Measurements from ENCODE around the gene CLEC17A. TPM values are rescaled to one million over a fixed set of nuclear protein-coding genes. Genes with fewer than 3 reads are reported as not detected.

The CLEC17A gene
- total RNA-seq = not detected in 2 replicates

DNA sequence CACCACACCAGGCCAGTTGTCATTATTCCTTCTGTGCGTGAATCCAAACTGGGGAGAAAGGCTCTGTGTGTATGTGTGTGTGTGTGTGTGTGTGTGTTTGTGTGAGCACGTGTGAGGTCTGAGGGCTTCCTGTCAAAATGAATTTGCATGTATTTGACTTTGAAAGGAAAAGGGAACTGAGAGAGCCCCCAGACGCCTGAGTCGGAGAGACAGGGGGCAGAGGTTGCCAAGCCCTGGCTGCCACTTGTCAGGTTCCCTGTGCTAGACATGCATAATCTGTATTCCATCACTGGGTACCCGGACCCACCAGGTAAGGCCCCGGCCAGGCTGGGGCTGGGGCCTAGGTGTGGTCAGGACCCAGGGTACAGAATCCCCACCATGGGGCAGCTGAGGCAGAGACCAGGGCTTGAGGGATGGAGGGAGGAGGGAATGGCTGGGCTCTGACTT is at the start of gene CLEC17A:
TSS of gene CLEC17A (plus strand) at position 191 of the 447 bp plus-strand sequence. CDS start at position 268, 77 bp downstream.

DNA sequence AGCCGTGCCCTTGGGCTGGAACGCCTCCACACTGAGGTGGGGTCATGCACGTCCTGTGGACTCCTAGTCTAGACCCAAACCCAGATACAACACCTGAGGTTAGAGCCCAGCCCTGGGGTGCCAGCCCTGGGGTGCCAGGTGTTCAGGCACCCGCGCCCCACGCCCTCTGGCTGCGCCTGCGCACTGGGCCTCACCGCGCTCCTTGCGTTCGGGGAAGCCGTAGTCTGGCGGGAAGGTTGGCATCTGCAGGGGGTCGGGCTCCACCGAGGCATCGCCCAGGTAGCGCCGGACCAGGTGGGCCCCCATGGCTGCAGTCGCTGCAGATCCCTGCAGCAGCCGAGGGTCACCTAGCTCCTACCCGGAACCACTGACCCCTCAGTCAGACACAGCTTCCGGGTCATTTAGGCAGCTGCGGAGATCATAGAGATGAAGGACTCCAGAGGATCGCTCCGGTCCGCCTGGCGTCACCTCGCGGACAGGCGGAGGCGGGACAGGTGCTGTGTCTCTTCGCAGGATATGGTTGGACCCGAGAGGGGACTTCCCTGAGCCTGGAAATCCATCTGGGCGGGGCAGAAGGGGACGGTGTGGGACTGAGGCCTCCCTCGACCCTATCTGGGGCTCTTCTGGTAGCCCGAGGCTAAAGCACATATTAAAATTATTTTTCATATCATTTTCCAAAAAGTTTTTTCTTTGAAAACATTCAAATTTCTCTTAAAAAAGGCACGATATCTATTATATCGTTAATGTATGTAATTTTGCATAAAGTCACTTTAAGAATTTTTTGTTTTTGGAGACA is 11.0 kb upstream of the CLEC17A start, which contains the start of gene NDUFB7:
TSS of gene NDUFB7 (minus strand) at position 372 of the 796 bp plus-strand sequence. CDS start at position 306, 66 bp downstream.

Other genes starting within 250 kb of the CLEC17A start
- 65.6 and 71.4 TPM in 2 replicates for gene ADGRE5, start 201.6 kb upstream of the CLEC17A start, total RNA-seq
- 51.3 and 92.7 TPM in 2 replicates for gene DDX39A, start 163.7 kb upstream of the CLEC17A start, total RNA-seq
- gene PKN1, start 149.8 kb upstream of the CLEC17A start, total RNA-seq = 83.2 and 134 TPM in 2 replicates
- 3.9 and 15.1 TPM in 2 replicates for gene PTGER1, start 107.7 kb upstream of the CLEC17A start, total RNA-seq
- gene GIPC1, start 87.0 kb upstream of the CLEC17A start, total RNA-seq = 73.1 and 112 TPM in 2 replicates
- gene DNAJB1, start 64.7 kb upstream of the CLEC17A start, total RNA-seq = 66.3 and 71.5 TPM in 2 replicates
- 84.4 and 91.8 TPM in 2 replicates for gene TECR, start 53.5 kb upstream of the CLEC17A start, total RNA-seq
- 289 and 360 TPM in 2 replicates for gene NDUFB7, start 11.0 kb upstream of the CLEC17A start, total RNA-seq
- not detected in 2 replicates for gene ADGRE3, start 91.8 kb downstream of the CLEC17A start, total RNA-seq
- 10.1 and 23.4 TPM in 2 replicates for gene ZNF333, start 107.0 kb downstream of the CLEC17A start, total RNA-seq
- 5.2 and 6.1 TPM in 2 replicates for gene ADGRE2, start 195.5 kb downstream of the CLEC17A start, total RNA-seq